NCI-H2107 treated with DMSO at 0.1 percent for 48 hours (cell line): ENCODE measurements around the gene NAP1L4.

Experiments
- DNase-seq: peaks from one replicate; lab custom pipeline; 2025; ENCODE audit not compliant: unreplicated experiment; lab: John Stamatoyannopoulos, UW

Gene NAP1L4

GRCh38 chr11:2961080-2961479 lies 31.0 kb downstream of the NAP1L4 start:
- DNase-seq = no peak

- no peak for DNase-seq
Measured at GRCh38 chr11:2960139-2960538, 32.0 kb downstream of the NAP1L4 start.

- DNase-seq = no peak
Measured at GRCh38 chr11:2958251-2958650, 33.9 kb downstream of the NAP1L4 start.

- DNase-seq = no peak
Measured at GRCh38 chr11:2955906-2956476, 36.1 kb downstream of the NAP1L4 start.

GRCh38 chr11:2954263-2954662 lies 37.9 kb downstream of the NAP1L4 start:
- DNase-seq = no peak

GRCh38 chr11:2952290-2952689 lies 39.8 kb downstream of the NAP1L4 start:
- DNase-seq = no peak

GRCh38 chr11:2951231-2952110 lies 40.7 kb downstream of the NAP1L4 start:
- no peak for DNase-seq

GRCh38 chr11:2950825-2951224 lies 41.3 kb downstream of the NAP1L4 start:
- DNase-seq = no peak

GRCh38 chr11:2949920-2950319 lies 42.2 kb downstream of the NAP1L4 start:
- no peak for DNase-seq

GRCh38 chr11:2947744-2948143 lies 44.4 kb downstream of the NAP1L4 start:
- DNase-seq = no peak

GRCh38 chr11:2945757-2946287 lies 46.3 kb downstream of the NAP1L4 start:
- DNase-seq = no peak

GRCh38 chr11:2945031-2945756 lies 46.9 kb downstream of the NAP1L4 start:
- DNase-seq = no peak

GRCh38 chr11:2944530-2944929 lies 47.6 kb downstream of the NAP1L4 start:
- DNase-seq = no peak

GRCh38 chr11:2943711-2944118 lies 48.4 kb downstream of the NAP1L4 start:
- peak; percentile 21 for DNase-seq

GRCh38 chr11:2942872-2943710 lies 49.0 kb downstream of the NAP1L4 start:
- no peak for DNase-seq

- DNase-seq = no peak
Measured at GRCh38 chr11:2942447-2942846, 49.7 kb downstream of the NAP1L4 start.

- no peak for DNase-seq
Measured at GRCh38 chr11:2940921-2941821, 51.0 kb downstream of the NAP1L4 start.

- DNase-seq = no peak
Measured at GRCh38 chr11:2940147-2940920, 51.8 kb downstream of the NAP1L4 start.
